GM18508 (cell line): ENCODE measurements around the gene SMARCC2.

Source experiments
- ATAC-seq: cut with Tn5 transposase; IDR thresholded peaks from one replicate; pipeline ENCODE4 v1.9.1; 2021; ENCODE audit warnings: moderate number of reproducible peaks; ENCODE audit not compliant: insufficient read depth, unreplicated experiment

Gene SMARCC2

DNA sequence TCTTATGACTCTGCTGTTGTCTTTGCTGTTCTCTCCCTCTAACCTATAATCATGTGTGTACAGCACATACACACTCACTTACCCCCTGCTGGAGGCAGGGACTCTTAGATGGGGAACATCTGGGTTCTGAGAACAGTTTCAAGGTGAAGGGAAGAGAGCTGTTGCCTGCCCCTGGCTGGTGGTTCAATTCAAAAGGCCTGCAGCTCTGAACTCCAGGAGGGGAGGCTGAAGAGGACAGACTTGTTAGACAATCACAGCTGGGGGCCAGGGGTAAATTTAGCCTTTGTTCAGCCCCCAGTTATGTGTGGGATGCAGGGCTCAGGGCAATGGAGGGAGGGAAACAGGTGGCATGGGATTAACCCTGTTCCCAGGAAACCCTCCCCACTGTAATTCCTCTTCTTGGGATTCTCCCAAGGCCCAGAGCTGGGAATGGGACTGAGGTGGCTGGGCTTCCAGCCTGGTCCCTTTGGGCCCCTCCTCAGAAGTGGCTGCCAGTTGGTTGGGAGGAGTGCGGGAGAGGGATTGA is 35.0 kb downstream of the SMARCC2 start:
- ATAC-seq, result no peak

DNA sequence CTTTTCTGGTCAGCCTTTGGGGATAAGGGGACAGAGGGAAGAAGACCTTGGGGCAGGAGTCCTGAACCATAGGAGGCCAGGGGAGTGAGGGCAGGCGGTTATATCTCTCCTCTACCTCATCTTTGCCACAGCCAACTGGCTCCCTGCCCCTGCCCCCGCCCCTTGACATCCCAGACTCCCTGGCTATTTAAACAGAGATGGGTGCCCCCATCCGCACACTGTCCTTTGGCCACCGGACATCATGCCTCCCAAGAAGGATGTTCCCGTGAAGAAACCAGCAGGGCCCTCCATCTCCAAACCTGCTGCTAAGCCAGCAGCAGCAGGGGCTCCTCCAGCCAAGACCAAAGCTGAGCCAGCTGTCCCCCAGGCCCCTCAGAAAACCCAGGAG is 35.6 kb downstream of the SMARCC2 start:
- ATAC-seq, result no peak

DNA sequence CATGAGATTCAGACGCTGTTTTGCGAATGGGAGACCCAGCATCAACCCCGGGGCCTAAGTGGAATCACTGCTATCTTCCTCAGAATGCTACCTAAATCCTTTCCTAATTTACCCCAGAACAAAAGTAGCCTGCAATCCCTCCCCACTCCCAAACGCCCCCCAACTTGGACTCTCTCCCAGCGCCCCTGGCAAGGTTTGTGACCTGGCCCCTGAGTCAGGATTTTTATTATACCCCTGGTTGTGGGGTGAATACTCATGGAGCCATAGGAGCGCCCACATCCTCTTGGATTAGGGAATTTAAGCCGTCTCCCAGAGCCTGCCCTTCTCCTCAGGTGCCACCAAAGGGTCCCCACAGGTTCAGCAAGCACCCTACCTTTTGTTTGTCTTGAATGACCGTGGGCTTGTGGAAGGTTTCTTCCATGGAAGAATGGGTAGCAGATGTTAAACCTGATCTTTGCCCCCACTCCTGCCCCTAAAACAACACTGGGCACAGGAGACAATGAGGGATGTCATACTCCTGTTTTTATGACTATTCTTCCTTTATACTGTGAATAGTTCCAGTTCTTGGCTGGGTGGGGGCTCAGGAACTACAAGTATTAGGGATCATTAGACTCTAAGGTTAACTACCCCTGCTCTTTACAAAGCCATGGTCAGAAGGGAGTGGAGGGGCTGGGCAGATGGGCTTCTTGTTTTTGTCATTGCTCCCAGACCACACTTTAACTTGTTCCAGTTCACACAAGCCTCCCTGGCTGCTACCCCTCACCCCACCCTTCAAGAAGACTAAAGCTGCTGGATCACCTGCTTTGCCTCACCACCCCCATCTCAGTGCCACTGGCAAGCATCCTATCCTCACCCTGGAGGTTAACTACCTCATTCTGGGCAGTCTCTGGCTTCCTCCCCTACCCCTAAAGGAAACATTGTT is 36.3 kb downstream of the SMARCC2 start:
- ATAC-seq, result no peak

DNA sequence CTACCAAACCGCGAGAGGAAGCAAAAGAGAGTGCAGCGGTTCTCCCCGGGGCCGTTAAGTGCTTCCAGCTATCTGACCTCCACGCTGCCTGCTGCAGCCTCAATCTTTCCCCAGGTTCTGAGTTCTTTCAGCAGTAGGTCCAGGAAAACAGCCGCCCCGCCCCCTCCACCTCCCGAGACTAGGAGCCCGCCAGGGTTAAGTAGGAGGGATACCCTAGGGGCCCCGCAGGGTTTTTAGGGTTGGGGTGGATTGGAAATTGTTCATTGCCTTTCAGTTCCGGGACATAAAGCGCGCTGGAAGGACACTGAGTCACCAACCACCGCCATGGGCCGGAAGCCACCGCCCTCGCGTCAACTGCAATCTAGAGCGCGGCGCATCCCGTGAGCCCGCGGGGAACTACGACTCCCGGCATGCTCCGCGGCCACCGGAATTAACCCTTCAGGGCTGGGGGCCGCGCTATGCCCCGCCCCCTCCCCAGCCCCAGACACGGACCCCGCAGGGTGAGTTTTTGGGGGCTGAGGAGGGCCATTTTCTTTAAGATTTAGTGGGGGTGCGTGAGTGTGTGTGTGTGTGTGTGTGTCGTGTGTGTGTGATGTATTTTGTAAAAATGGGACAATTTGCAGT is 37.0 kb downstream of the SMARCC2 start, which contains the start of gene MYL6B:
MYL6B (plus strand) TSS at position 456 of the 624 bp plus-strand sequence. CDS start 1,332 bp downstream, outside the sequence.
- ATAC-seq, result peak; percentile 46

- no peak for ATAC-seq
Measured at GRCh38 chr12:56151672-56152131, 37.6 kb downstream of the SMARCC2 start.

- no peak for ATAC-seq
Measured at GRCh38 chr12:56150563-56150962, 38.7 kb downstream of the SMARCC2 start.

DNA sequence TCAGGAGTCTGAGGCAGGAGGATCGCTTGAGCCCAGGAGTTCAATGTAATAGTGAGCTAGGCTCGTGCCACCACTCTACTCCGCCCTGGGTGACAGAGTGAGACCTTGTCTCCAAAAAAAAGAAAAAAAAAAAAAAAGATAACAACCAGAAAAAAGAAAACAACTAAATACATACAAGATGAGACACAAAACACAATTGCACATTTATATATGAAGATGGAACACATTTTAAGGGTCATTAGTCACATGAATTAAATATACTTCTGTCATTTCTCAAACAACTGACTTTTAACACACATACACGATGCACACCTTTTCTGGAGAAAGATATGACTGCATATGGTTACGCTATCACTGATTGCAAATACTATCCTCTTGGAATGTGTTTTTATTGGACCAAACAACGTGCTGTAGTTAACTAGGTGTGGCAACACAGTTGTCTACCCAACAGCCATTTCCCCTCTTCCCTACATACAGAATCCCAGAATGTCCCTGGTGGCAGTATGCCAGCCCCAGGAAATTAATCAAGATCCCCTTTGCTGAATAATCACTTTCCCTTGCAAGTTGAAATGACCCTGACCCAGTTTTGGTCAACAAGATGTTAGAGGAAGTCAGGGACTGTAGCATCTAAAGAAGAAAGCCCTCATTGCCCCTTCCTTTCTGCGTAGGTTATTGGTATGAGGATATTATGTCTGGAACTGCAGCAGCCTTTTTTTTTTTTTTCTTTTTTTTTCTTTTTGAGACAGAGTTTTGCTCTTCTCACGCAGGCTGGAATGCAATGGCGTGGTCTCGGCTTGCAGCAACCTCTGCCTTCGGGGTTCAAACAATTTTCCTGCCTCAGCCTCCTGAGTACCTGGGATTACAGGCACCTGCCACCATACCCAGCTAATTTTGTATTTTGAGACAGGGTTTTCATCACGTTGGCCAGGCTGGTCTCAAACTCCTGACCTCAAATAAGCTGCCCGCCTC is 42.5 kb downstream of the SMARCC2 start:
- ATAC-seq, result no peak

DNA sequence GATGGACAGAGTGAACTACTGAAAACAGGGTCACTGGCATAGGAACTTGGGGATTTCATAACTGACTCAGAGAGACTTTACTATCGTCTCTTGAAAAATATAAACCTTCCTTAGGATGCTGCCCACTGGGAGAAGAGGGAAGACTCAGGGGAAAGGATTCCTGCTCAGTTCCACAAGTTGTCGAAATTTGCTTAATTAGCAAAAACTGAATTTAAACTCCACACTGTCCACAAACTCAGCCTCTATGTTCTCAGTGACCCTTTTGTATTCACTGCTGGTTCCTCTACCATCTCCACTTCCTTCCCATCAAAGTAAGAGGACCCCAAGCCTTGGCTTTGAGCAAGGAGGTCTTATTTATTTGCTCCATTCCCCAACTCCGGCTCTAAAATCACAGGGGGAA is 44.1 kb downstream of the SMARCC2 start:
- no peak for ATAC-seq

DNA sequence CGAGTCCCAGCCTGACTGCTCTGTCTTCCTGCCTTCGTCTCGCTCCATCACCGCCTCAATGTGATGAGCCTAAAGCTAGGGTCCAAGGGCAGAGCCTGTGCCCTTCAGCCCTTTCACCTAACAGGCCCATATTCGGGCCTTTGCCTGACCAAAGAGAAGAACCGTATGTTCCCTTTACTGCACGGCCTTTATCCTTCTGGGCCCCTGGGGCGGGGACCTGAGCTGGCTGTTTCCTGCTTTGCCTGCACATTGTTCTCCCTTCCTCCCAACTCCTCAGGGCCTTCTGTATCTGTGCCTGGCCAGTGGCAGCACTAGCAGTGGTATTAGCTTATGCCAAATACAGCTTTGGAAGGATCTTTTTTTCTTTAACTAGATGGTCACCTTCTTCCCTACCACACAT is 45.4 kb downstream of the SMARCC2 start:
- ATAC-seq, result no peak

DNA sequence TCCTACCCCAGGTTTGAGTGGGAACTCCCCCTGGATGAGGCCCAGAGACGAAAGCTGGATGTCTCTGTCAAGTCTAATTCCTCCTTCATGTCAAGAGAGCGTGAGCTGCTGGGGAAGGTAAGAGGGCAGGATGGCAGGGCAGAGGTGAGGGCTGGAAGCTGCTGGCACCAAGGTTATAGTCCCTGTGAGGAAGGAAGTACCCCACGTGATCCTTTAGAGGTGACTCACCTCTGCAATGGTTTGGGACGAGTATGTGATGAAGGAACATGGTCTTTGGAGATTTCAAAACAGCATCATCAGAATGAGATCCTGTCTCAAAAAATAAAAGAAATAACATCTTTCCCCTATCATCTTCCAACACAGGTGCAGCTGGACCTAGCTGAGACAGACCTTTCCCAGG is 46.1 kb downstream of the SMARCC2 start:
- ATAC-seq, result no peak

- no peak for ATAC-seq
Measured at GRCh38 chr12:56141946-56142784, 47.1 kb downstream of the SMARCC2 start.

DNA sequence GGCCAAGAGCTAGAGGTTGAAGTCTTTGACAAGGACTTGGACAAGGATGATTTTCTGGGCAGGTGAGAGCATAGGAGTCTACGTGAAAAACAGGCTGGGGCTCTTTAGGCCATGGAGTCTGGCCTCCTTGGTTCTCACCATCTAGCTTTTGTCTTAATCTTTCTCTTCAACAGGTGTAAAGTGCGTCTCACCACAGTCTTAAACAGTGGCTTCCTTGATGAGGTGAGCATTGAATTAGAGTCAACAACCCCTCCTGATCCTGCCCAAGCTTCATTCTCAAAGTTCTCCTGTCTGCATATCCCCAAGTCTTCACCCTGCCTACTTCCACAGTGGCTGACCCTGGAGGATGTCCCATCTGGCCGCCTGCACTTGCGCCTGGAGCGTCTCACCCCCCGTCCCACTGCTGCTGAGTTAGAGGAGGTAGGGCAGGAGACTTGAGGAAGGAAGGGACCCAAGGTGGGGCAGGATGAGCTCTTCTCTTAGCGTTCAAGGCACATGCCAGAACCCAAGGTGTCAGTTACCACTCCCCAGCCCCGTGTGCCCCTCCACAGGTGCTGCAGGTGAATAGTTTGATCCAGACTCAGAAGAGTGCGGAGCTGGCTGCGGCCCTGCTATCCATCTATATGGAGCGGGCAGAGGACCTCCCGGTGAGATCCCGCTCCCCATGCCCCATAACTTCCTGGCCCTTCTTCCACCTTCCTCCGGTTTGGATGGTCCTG is 51.3 kb downstream of the SMARCC2 start:
- ATAC-seq, result no peak

- no peak for ATAC-seq
Measured at GRCh38 chr12:56134897-56135296, 54.4 kb downstream of the SMARCC2 start.

- ATAC-seq, result no peak
Measured at GRCh38 chr12:56130876-56131275, 58.4 kb downstream of the SMARCC2 start.

- no peak for ATAC-seq
Measured at GRCh38 chr12:56129942-56130495, 59.3 kb downstream of the SMARCC2 start.

GRCh38 chr12:56129206-56129941 is 59.9 kb downstream of the SMARCC2 start:
- no peak for ATAC-seq

DNA sequence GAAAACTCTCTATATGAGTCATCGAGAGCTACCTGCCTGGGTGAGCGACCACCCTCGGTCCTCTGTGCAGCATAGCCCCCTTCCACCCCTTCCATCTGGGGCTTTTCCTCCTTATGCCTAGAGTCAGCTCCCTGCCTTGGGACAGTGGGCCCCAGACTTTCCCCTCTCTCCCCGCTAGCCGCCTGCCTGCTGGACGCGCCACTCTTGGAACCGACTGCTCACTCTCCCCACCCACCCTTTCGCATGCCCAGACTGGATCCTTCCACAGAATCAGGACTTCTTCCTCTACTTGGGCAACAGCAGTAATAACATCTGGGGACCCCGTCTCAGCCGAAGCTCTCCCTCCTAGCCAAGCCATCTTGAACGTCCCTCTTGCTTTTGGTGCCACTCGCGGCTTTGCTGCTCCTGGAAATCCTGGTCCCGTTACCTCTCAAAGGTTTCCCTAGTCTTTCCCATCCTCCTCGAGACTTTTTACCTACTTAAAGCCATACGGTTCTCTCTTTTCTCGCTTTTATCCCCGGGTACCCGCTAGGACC is 60.5 kb downstream of the SMARCC2 start:
- no peak for ATAC-seq
